Lower leg skin (tissue), 4 donors: ENCODE measurements around the gene GORASP1. TPM values are rescaled to one million over a fixed set of nuclear protein-coding genes. Genes with fewer than 3 reads are reported as not detected.

ENCODE experiments used
- DNase-seq, 2 donors: peaks; one replicate each; pipeline ENCODE4 v3.0.0-alpha.2; 2019; ENCODE audit warnings: low spot score in 2 of 2
- H3K4me3 ChIP-seq: fragments of 200-600 bp; sonication (generic); 2 replicates; pipeline ENCODE4 v1.5.1; 2017; ENCODE audit warnings: mild to moderate bottlenecking, low read depth; ENCODE audit not compliant: poor library complexity, severe bottlenecking
- POLR2A ChIP-seq, 2 donors: fragments of 450-650 bp; IDR thresholded peaks; one replicate each; pipeline ENCODE4 v1.6.1; 2016 to 2017; ENCODE audit warnings: antibody characterized with exemption in 2 of 2, mild to moderate bottlenecking in 1 of 2, moderate library complexity in 1 of 2
- WGBS, 2 donors: methylation state at CpG; one replicate each; pipeline ENCODE4 v1.1.5; 2018; 5-methylcytosine and 5-hydroxymethylcytosine counted together
- intact Hi-C: fragments of 100-400 bp; cut with DNase I; formaldehyde crosslinking; loops from one replicate; pipeline ENCODE4 v1.15.0; 2023; ENCODE audit warnings: low total_unique reads
- total RNA-seq, 4 donors: library from RNA; depleted of rRNA; stranded (reverse); fragments of >200 nt; gene quantifications; one replicate each; pipeline ENCODE4 v1.1.0, GENCODE V29; 2016
- TF ChIP-seq, protein P1 (sequence below), 3 donors: fragments of 450-650 bp; IDR thresholded peaks; one replicate each; pipeline ENCODE4 v1.5.1; 2016; ENCODE audit warnings: antibody characterized with exemption in 3 of 3, mild to moderate bottlenecking in 3 of 3, moderate library complexity in 2 of 3

GORASP1 gene
- total RNA-seq, 4 donors from 2014 or later, result 40.1 to 87.4 (median 56.4) TPM

DNA sequence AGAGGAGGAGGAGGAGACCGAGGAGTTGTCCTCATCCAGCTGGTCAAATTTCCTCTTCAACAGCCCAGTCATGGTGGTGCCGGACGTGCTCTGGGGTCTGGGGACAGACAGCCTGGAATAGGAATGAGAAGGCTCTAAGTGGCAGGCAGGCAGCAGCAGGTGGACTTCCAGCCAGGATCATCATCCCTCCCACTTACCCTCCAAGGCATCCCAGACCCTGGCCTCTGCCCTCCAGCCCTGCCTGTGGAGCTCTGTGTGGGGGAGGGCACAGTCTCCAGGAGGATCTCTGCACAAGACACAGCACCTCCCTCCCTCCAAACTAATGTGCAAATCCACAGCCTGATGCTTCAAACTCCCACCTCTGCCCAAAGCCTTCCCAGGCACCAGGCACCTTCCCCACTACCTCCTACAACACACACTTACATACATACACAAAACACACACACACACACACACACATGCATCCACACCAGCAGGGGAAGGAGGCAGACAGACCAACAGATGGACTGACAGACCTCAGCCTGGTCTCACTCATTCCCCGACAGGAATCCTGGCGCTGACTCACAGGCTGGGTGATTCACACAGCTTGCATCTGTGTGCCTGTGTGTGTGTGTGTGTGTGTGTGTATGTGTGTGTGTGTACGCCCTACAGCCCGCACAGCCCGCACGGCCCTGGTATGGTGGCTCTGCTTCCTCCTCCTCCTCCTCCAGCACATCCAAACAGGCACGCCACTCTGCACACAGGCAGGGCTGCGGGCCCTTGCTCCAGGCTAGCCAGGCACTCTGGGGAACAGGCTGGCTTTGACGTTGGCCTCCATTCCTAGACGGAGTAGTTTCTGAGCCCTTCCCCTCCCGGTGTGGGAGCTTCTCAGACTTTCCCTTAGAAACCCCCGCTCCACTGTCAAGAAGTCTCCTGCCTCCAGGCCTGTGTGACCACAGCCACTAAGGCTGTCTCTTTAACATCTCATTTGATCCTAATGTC, 39.5 kb upstream of the GORASP1 start:
- intact Hi-C loops, result no loop called here
- peak; percentile 79 to 95 for DNase-seq
- H3K4me3 ChIP-seq, result no peak overlapping the region
- WGBS, 2 donors, result 13 to 14% methylated on average over 9 to 13 of the region's 15 CpGs
- no peak for TF ChIP-seq POLR2A (IDR thresholded peaks at IDR 0.05)
- TF ChIP-seq, protein P1, sequence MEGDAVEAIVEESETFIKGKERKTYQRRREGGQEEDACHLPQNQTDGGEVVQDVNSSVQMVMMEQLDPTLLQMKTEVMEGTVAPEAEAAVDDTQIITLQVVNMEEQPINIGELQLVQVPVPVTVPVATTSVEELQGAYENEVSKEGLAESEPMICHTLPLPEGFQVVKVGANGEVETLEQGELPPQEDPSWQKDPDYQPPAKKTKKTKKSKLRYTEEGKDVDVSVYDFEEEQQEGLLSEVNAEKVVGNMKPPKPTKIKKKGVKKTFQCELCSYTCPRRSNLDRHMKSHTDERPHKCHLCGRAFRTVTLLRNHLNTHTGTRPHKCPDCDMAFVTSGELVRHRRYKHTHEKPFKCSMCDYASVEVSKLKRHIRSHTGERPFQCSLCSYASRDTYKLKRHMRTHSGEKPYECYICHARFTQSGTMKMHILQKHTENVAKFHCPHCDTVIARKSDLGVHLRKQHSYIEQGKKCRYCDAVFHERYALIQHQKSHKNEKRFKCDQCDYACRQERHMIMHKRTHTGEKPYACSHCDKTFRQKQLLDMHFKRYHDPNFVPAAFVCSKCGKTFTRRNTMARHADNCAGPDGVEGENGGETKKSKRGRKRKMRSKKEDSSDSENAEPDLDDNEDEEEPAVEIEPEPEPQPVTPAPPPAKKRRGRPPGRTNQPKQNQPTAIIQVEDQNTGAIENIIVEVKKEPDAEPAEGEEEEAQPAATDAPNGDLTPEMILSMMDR (IDR thresholded peaks at IDR 0.05), result no peak

DNA sequence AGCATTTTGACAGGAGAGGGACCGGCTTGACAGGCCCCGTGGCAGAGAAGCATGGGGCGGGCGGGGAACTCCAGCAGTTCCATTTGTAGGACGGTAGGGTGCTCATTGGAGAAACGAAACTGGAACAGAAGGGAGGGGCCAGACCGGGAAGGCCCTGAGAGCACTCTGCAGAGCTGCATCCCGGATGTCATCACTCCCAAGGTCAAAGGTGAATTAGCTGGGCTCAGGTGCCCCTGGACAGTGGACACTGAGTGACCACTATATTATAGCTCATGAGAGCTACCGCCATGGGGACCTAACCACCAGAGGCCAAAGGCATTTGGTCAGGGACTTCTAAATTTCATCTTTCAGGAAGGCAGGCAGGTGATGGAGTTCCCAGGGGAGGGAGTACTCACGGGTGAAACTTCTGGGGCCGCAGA, 38.7 kb upstream of the GORASP1 start:
- DNase-seq, result peak in 1 of 2 donors; percentile 88
- H3K4me3 ChIP-seq, result no peak overlapping the region
- 32 to 35% methylated on average over 11 of the region's 11 CpGs for WGBS, 2 donors
- no peak for TF ChIP-seq POLR2A (IDR thresholded peaks at IDR 0.05)
- TF ChIP-seq, protein P1 (IDR thresholded peaks at IDR 0.05), result no peak
- intact Hi-C loops, result no loop called here

DNA sequence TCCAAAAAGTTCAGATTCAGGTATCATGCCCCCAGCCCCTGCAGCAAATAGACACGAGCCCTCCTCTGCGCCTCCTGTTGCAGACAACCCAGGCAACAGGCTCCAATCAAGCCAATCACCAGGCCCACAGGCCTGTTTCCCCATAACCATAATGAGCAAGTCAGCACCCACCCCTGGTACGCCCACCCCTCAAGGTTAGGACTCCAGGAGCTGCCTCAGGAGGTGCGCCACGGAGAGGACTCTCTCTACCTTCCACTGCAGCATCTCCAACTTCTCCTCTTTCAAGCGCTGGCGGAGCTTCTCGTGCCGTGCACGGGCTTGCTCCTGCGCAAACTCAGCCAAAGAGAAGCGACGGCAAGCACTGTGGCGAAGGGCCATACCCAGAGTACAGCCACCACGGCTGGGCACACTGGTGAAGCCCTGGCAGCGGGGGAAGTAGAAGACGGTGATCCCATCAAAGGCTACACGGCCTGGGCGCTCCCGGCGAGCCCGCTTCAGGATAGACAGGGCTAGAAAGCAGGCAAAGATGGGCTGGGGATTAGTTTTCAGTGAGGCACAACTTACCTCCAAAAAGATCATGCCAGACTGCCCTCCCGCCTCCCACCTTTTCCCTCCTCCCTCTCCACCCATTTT, 37.4 kb upstream of the GORASP1 start:
- no peak overlapping the region for H3K4me3 ChIP-seq
- intact Hi-C loops, result no loop called here
- TF ChIP-seq, protein P1 (IDR thresholded peaks at IDR 0.05), result no peak
- TF ChIP-seq POLR2A (IDR thresholded peaks at IDR 0.05), result no peak
- WGBS, 2 donors, result 73 to 83% methylated on average over 23 of the region's 23 CpGs
- peak in 1 of 2 donors; percentile 79 for DNase-seq

DNA sequence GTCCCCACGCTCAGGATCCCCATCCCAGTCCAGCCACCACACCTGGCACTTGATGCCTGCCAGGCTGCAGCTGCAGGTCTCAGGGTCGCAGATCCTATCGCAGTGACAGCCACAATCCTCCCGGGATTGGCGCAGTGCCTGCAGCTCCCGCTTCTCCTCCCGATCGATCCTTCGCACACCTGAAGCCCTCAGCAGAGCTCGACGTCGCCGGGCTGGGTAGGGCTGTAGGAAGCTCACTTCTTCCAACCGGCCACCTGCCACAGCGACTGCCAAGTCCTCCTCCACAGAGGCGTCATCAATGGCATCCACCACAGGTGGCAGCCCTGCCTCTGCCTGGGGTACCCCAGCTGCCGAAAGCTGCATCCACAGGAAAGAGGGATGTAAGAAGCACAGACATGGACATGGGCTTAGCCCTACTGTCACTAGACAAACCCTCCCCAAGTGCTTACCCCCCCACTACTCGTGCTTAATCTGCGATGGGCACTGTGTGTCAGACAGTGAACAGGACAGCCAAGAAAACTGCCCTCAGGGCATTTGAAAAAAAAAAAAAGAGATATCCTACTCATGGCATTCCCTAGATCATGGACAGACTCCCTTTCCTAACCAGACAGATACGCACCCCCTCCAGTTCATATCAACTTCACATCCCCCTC, 36.8 kb upstream of the GORASP1 start:
- WGBS, 2 donors, result 59 to 85% methylated on average over 20 of the region's 20 CpGs
- intact Hi-C loops, result no loop called here

More for the DNA sequence above, 36.8 kb upstream of the GORASP1 start:
- peak in 1 of 2 donors; percentile 86 for DNase-seq
- H3K4me3 ChIP-seq, result no peak overlapping the region
- no peak for TF ChIP-seq POLR2A (IDR thresholded peaks at IDR 0.05)
- TF ChIP-seq, protein P1 (IDR thresholded peaks at IDR 0.05), result no peak
